Measurements from ENCODE around the gene AP2A1.
"Not testable (repeated sequence)": the region's sequence is repeated elsewhere in the genome, so short reads cannot be mapped to it uniquely, and the experiment has no call there.

The AP2A1 gene

GRCh38 chr19:49814010-49814409 lies 47.2 kb downstream of the AP2A1 start:
- DNase-seq, result no peak

GRCh38 chr19:49816590-49816989 lies 49.8 kb downstream of the AP2A1 start:
- DNase-seq, result no peak

GRCh38 chr19:49817964-49818648 lies 51.3 kb downstream of the AP2A1 start, which contains the start of gene MED25:
TSS of gene MED25 (plus strand) at chr19:49818289. CDS start at chr19:49818342, 53 bp downstream.
- DNase-seq, result peak; percentile 87

- no peak for DNase-seq
Measured at GRCh38 chr19:49818649-49819370, 52.0 kb downstream of the AP2A1 start.

- not testable (repeated sequence) for DNase-seq
Measured at GRCh38 chr19:49819452-49820115, 52.8 kb downstream of the AP2A1 start.

- no peak for DNase-seq
Measured at GRCh38 chr19:49820125-49820524, 53.3 kb downstream of the AP2A1 start.

- no peak for DNase-seq
Measured at GRCh38 chr19:49823472-49823871, 56.7 kb downstream of the AP2A1 start.

- no peak for DNase-seq
Measured at GRCh38 chr19:49824662-49825061, 57.9 kb downstream of the AP2A1 start.

- no peak for DNase-seq
Measured at GRCh38 chr19:49827034-49827433, 60.2 kb downstream of the AP2A1 start.

GRCh38 chr19:49829200-49829599 lies 62.4 kb downstream of the AP2A1 start:
- no peak for DNase-seq

- DNase-seq, result no peak
Measured at GRCh38 chr19:49829721-49830120, 62.9 kb downstream of the AP2A1 start.

GRCh38 chr19:49830766-49831165 lies 64.0 kb downstream of the AP2A1 start:
- DNase-seq, result no peak

GRCh38 chr19:49831592-49831991 lies 64.8 kb downstream of the AP2A1 start:
- no peak for DNase-seq

GRCh38 chr19:49832556-49832955 lies 65.8 kb downstream of the AP2A1 start:
- DNase-seq, result no peak

GRCh38 chr19:49833599-49833998 lies 66.8 kb downstream of the AP2A1 start:
- no peak for DNase-seq

GRCh38 chr19:49835562-49835961 lies 68.8 kb downstream of the AP2A1 start:
- DNase-seq, result no peak

GRCh38 chr19:49836176-49837008 lies 69.6 kb downstream of the AP2A1 start:
- no peak for DNase-seq

- no peak for DNase-seq
Measured at GRCh38 chr19:49837009-49837310, 70.2 kb downstream of the AP2A1 start.

- no peak for DNase-seq
Measured at GRCh38 chr19:49837425-49837824, 70.6 kb downstream of the AP2A1 start.

- no peak for DNase-seq
Measured at GRCh38 chr19:49838885-49839588, 72.2 kb downstream of the AP2A1 start.

GRCh38 chr19:49839713-49840112 lies 72.9 kb downstream of the AP2A1 start:
- no peak for DNase-seq

GRCh38 chr19:49840321-49840720 lies 73.5 kb downstream of the AP2A1 start:
- no peak for DNase-seq

Measured in KG1 (cell line).